Peyer's patch (tissue), 4 donors: ENCODE results near the gene PPP1R13B. TPM values are rescaled to one million over a fixed set of nuclear protein-coding genes. Genes with fewer than 3 reads are reported as not detected.
"Not testable (repeated sequence)": the region's sequence is repeated elsewhere in the genome, so short reads cannot be mapped to it uniquely, and the experiment has no call there.

ENCODE experiments used
- DNase-seq, 3 donors: peaks; one replicate each; pipeline ENCODE4 v3.0.0-alpha.2; 2017 to 2019
- H3K27ac ChIP-seq, 4 donors: fragments of 200-600 bp; sonication (generic); one replicate each; pipeline ENCODE4 v1.5.1; 2016 to 2019
- H3K27me3 ChIP-seq, 2 donors: fragments of 200-600 bp; sonication (generic); one replicate each; pipeline ENCODE4 v1.5.1; 2019
- H3K36me3 ChIP-seq, 3 donors: fragments of 200-600 bp; sonication (generic); one replicate each; pipeline ENCODE4 v1.5.1; 2016 to 2019
- H3K4me1 ChIP-seq, 4 donors: fragments of 200-600 bp; sonication (generic); one replicate each; pipeline ENCODE4 v1.5.1; 2016 to 2019
- H3K4me3 ChIP-seq, 4 donors: fragments of 200-600 bp; sonication (generic); 1 replicate in 3 of 4; 2 replicates in 1 of 4; pipeline ENCODE4 v1.5.1; 2016 to 2019; ENCODE audit warnings: mild to moderate bottlenecking in 1 of 4
- H3K9me3 ChIP-seq, 4 donors: fragments of 200-600 bp; sonication (generic); one replicate each; pipeline ENCODE4 v1.5.1; 2016 to 2019; ENCODE audit warnings: mild to moderate bottlenecking in 1 of 4
- CTCF ChIP-seq, 6 experiments: fragments of 450-650 bp in 4 of 6; fragments of 200-600 bp in 2 of 6; sonication (generic) in 1 of 6; IDR thresholded peaks; one replicate each; pipeline ENCODE4 v1.5.1; 2017 to 2019; ENCODE audit warnings: antibody characterized with exemption in 6 of 6, mild to moderate bottlenecking in 3 of 6, moderate library complexity in 1 of 6
- POLR2A ChIP-seq, 2 donors: fragments of 450-650 bp; IDR thresholded peaks; one replicate each; pipeline ENCODE4 v1.5.1; 2017; ENCODE audit warnings: antibody characterized with exemption in 2 of 2, mild to moderate bottlenecking in 2 of 2, moderate library complexity in 2 of 2
- total RNA-seq, 4 donors: library from RNA; depleted of rRNA; stranded (reverse); fragments of >200 nt; gene quantifications; one replicate each; pipeline ENCODE4 v1.1.0, GENCODE V29; 2016

PPP1R13B gene
- total RNA-seq, 4 donors from 2014 or later, result 30.5 to 78.3 (median 54.0) TPM

DNA sequence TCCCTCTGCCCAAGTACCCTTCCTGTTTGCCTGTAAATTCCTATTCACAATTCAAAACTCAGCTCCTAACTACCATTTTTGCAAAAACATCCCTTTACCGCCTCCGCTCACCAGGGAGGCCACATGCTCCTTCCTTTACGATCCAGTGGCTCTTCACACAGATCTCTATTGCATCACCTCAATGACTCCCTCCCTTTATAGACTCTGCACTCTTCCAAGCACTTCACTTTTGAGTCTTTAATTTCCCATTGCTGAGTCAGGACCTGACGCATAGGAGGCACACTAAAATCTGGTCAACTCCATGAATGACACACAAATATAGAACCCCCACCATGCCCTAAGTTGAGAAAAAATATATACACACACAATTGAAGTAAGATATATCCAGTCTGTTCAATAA, 45.9 kb downstream of the PPP1R13B start:
- DNase-seq, result peak in 1 of 3 donors; percentile 47
- no peaks in the 10 kb centered on the region for H3K4me1 ChIP-seq
- H3K36me3 ChIP-seq, result peaks cover 0 to 3% (median 0%) of the 10 kb centered on the region in 3 donors
- H3K27me3 ChIP-seq, result no peaks in the 10 kb centered on the region
- H3K27ac ChIP-seq, result no peak overlapping the region
- no peak overlapping the region for H3K4me3 ChIP-seq
- TF ChIP-seq POLR2A (IDR thresholded peaks at IDR 0.05), result no peak
- TF ChIP-seq CTCF (IDR thresholded peaks at IDR 0.05), result no peak
- no peaks in the 10 kb centered on the region for H3K9me3 ChIP-seq

- not testable (repeated sequence) for H3K27me3 ChIP-seq, DNase-seq
- peaks cover 0 to 20% (median 0%) of the 10 kb centered on the region in 3 donors for H3K36me3 ChIP-seq
These were observed 54.2 kb downstream of the PPP1R13B start for GRCh38 chr14:103793192-103793591.

DNA sequence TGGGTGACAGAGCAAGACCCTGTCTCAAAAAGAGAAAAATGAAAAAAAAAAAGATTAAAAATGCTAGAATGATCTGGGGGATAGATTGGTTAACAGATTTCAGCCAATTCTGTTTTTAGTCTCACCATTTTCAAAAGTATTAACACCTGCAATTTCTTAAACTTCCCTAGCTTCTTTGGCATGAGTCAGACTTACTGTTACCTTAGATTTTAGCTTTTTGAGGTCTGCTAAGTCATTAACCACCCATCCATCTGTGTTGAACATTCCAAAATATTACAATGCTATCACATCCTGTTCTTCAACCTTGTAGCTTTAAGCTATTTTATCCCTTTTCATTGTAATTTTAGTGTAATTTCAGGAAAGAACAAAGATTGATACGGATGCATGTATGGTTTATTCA, 59.3 kb downstream of the PPP1R13B start:
- Histone ChIP-seq H3K4me1 (no peaks in the 10 kb centered on the region), H3K36me3 (peaks cover 0 to 16% (median 0%) of the 10 kb centered on the region in 3 donors), H3K4me3 (no peak overlapping the region), H3K27ac (no peak overlapping the region), H3K27me3 (no peaks in the 10 kb centered on the region), H3K9me3 (no peaks in the 10 kb centered on the region)
- TF ChIP-seq POLR2A (IDR thresholded peaks at IDR 0.05), result no peak
- TF ChIP-seq CTCF (IDR thresholded peaks at IDR 0.05), result no peak
- DNase-seq, result no peak

More at GRCh38 chr14:103793192-103793591, 54.2 kb downstream of the PPP1R13B start:
- H3K4me3 ChIP-seq, H3K9me3 ChIP-seq, H3K27ac ChIP-seq, H3K4me1 ChIP-seq: not testable (repeated sequence)

DNA sequence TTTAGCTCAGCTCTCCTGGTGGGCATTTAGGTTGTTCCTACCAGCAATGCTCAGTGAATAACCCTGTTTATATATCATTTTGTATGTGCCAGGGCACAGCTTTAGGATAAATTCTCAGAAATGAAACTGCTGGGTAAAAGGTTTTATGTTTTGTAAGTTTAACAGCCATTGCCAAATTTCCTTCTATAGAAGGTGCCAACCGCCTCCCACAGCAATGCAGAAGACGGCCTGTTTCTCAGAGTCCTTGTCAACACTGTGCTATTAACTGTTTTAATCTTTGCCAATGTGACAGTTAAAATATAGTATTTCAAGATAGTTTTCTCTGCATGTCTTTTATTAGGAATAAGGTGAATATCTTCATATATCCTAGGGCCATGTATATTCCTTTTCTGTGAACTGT, 65.0 kb downstream of the PPP1R13B start:
- H3K9me3 ChIP-seq, result no peaks in the 10 kb centered on the region
- DNase-seq, result no peak
- TF ChIP-seq POLR2A (IDR thresholded peaks at IDR 0.05) (no peak), CTCF (IDR thresholded peaks at IDR 0.05) (no peak)
- H3K27me3 ChIP-seq, result no peaks in the 10 kb centered on the region
- no peak overlapping the region for H3K4me3 ChIP-seq
- no peak overlapping the region for H3K27ac ChIP-seq
- H3K4me1 ChIP-seq, result no peaks in the 10 kb centered on the region
- H3K36me3 ChIP-seq, result peaks cover 0 to 37% (median 0%) of the 10 kb centered on the region in 3 donors

- peaks cover 0 to 26% (median 0%) of the 10 kb centered on the region in 3 donors for H3K36me3 ChIP-seq
- not testable (repeated sequence) for H3K27ac ChIP-seq, DNase-seq, H3K9me3 ChIP-seq, H3K4me3 ChIP-seq, H3K27me3 ChIP-seq, H3K4me1 ChIP-seq
These were observed 71.1 kb downstream of the PPP1R13B start for GRCh38 chr14:103776319-103776718.

GRCh38 chr14:103775506-103775905, 71.9 kb downstream of the PPP1R13B start:
- Histone ChIP-seq H3K27me3 (no peaks in the 10 kb centered on the region), H3K9me3 (no peaks in the 10 kb centered on the region), H3K36me3 (peaks cover 0 to 27% (median 0%) of the 10 kb centered on the region in 3 donors), H3K4me3 (no peak overlapping the region), H3K27ac (no peak overlapping the region), H3K4me1 (no peaks in the 10 kb centered on the region)
- no peak for TF ChIP-seq POLR2A (IDR thresholded peaks at IDR 0.05)
- TF ChIP-seq CTCF (IDR thresholded peaks at IDR 0.05), result no peak
- DNase-seq, result no peak

DNA sequence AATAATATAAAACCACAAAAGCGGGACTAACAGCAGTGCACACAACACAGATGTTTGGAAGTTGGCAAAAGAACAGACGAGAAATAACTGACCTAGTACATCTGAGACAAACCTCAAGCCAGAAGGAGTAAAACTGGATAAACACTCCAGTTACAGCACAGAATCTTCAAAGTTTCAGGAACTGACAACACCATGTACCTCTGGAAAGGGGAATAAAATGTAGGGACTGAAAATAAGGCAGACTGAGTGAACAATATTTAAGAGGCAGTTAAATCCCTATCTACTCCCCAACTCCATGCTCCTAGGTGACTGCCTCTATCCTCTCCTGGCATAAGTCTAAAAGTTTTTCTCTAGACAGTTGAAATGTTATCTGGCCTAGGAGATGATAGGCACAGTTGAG, 73.9 kb downstream of the PPP1R13B start:
- Histone ChIP-seq H3K36me3 (peaks cover 0 to 17% (median 0%) of the 10 kb centered on the region in 3 donors), H3K27ac (no peak overlapping the region)
- TF ChIP-seq POLR2A (IDR thresholded peaks at IDR 0.05), result no peak
- no peak for TF ChIP-seq CTCF (IDR thresholded peaks at IDR 0.05)

More for the DNA sequence above, 73.9 kb downstream of the PPP1R13B start:
- Histone ChIP-seq H3K4me3 (no peak overlapping the region), H3K4me1 (no peaks in the 10 kb centered on the region), H3K27me3 (no peaks in the 10 kb centered on the region), H3K9me3 (no peaks in the 10 kb centered on the region)
- no peak for DNase-seq
